Ascending aorta (tissue), 2 donors: ENCODE measurements around the gene CNR2. TPM values are rescaled to one million over a fixed set of nuclear protein-coding genes. Genes with fewer than 3 reads are reported as not detected.
"Not testable (repeated sequence)": the region's sequence is repeated elsewhere in the genome, so short reads cannot be mapped to it uniquely, and the experiment has no call there.

ENCODE experiments used
- DNase-seq, 2 donors: peaks; one replicate each; pipeline ENCODE4 v3.0.0-alpha.2; 2019; ENCODE audit warnings: low spot score in 2 of 2
- H3K27ac ChIP-seq, 2 donors: fragments of 200-600 bp; sonication (generic); one replicate each; pipeline ENCODE4 v1.5.1; 2016 to 2017; ENCODE audit warnings: mild to moderate bottlenecking in 1 of 2
- H3K27me3 ChIP-seq: fragments of 200-600 bp; sonication (generic); one replicate; pipeline ENCODE4 v1.5.1; 2017
- H3K36me3 ChIP-seq, 2 donors: fragments of 200-600 bp; sonication (generic); one replicate each; pipeline ENCODE4 v1.5.1; 2016
- H3K4me1 ChIP-seq, 2 donors: fragments of 200-600 bp; sonication (generic); one replicate each; pipeline ENCODE4 v1.5.1; 2016 to 2017; ENCODE audit warnings: mild to moderate bottlenecking in 1 of 2
- H3K4me3 ChIP-seq, 2 donors: fragments of 200-600 bp; sonication (generic); one replicate each; pipeline ENCODE4 v1.5.1; 2016 to 2017; ENCODE audit warnings: mild to moderate bottlenecking in 1 of 2
- H3K9me3 ChIP-seq, 2 donors: fragments of 200-600 bp; sonication (generic); one replicate each; pipeline ENCODE4 v1.5.1; 2016
- intact Hi-C: fragments of 100-400 bp; cut with DNase I; formaldehyde crosslinking; loops from one replicate; pipeline ENCODE4 v1.15.1; 2023
- total RNA-seq: library from RNA; depleted of rRNA; stranded (reverse); fragments of >200 nt; gene quantifications from one replicate; pipeline ENCODE4 v1.1.0, GENCODE V29; 2016
- TF ChIP-seq, protein P1 (sequence below), 3 experiments: fragments of 200-600 bp in 2 of 3; fragments of 450-650 bp in 1 of 3; sonication (generic) in 2 of 3; IDR thresholded peaks; one replicate each; pipeline ENCODE4 v1.5.1; 2016 to 2019; ENCODE audit warnings: antibody characterized with exemption in 3 of 3, mild to moderate bottlenecking in 1 of 3, moderate library complexity in 1 of 3

CNR2 gene
- total RNA-seq, 1 donor from 2014 or later: not detected

DNA sequence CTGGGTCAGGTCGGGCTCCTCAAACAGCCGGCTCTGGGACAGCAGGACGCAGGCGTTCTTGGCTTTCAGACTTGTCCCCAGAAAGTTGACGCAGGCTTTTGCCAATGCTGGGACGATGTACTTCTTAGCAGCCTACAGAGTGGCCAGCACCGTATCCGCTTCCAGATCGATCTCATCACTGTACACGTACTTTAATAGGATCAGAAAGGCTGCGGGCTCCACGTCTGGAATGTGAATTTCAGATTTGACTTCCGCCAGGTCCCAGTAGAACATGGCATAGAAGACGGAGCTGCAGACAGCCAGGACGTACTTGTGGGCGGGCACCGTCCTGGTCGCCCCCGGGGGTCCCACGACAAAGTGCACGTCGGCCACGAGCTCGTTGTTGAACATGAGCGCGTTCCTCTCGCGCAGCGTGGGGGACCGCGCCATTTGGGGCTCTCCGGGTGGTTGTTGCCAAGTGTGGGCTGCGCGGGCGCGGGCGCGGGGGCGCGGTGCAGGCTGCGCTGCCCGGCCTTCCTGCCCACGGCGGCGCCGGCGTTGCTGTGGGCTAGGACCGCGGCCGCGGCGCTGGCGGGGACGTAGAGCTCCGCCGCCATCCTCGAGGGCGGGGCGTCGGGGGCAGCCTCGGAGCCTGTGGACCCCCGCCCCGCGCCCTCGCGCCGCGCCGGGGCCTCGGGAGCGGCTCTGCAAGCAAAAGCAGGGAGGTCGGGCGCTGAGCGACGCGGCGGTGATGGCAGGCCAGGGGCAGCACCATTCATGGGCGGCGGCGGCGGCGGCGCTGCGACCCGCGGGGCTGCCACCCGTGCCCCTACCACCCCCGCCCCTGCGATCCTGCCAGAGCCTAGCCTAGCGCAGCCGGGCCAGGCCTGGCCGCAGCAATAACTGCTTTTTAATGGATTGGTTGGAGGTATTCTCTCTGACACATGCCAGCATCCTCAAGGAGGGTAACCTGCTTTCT, 10.6 kb downstream of the CNR2 start:
- Histone ChIP-seq H3K9me3 (no peaks in the 10 kb centered on the region), H3K36me3 (no peaks in the 10 kb centered on the region), H3K4me3 (peak overlapping the region; percentile 52 to 81), H3K27ac (no peak overlapping the region), H3K27me3 (no peaks in the 10 kb centered on the region), H3K4me1 (no peaks in the 10 kb centered on the region)
- intact Hi-C loops: no loop called here
- DNase-seq: no peak
- TF ChIP-seq, protein P1, sequence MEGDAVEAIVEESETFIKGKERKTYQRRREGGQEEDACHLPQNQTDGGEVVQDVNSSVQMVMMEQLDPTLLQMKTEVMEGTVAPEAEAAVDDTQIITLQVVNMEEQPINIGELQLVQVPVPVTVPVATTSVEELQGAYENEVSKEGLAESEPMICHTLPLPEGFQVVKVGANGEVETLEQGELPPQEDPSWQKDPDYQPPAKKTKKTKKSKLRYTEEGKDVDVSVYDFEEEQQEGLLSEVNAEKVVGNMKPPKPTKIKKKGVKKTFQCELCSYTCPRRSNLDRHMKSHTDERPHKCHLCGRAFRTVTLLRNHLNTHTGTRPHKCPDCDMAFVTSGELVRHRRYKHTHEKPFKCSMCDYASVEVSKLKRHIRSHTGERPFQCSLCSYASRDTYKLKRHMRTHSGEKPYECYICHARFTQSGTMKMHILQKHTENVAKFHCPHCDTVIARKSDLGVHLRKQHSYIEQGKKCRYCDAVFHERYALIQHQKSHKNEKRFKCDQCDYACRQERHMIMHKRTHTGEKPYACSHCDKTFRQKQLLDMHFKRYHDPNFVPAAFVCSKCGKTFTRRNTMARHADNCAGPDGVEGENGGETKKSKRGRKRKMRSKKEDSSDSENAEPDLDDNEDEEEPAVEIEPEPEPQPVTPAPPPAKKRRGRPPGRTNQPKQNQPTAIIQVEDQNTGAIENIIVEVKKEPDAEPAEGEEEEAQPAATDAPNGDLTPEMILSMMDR (IDR thresholded peaks at IDR 0.05): no peak

DNA sequence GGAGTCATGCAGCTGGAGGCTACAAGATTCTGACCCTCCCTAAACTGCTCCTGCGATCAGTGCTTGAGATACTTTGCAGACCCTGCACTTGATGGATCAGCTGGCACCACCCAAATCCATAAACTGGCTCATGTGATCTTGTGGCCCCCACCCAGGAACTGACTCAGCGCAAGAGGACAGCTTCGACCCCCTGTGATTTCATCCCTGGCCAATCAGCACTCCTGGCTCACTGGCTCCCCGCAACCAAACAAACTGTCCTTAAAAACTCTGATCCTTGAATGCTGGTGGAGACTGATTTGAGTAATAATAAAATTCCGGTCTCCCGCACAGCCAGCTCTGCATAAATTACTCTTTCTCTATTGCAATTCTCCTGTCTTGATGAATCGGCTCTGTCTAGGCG, 13.1 kb downstream of the CNR2 start:
- H3K36me3 ChIP-seq, H3K9me3 ChIP-seq, H3K4me3 ChIP-seq, intact Hi-C loops, DNase-seq, H3K27ac ChIP-seq, H3K4me1 ChIP-seq, H3K27me3 ChIP-seq: not testable (repeated sequence)

DNA sequence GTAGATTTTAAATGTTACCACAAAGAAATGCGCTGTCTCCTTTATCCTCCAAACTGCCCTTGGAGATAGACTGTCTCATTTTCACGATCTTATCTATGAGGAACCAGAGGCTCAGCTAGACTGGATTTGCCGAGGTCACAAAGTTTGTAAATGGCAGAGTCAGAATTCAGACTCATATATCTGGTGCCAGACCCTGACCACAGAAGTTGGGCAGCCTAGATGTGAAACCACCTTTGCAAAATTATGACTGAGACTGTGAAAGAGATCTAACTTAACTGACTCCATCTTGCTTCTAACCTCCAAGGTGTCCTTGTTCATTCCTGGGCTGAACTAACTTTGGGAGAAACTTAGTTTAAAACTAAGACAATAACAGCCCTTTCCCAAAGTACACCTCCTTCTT, 14.1 kb downstream of the CNR2 start:
- TF ChIP-seq, protein P1 (IDR thresholded peaks at IDR 0.05): no peak
- no peaks in the 10 kb centered on the region for H3K36me3 ChIP-seq
- intact Hi-C loops: no loop called here

DNA sequence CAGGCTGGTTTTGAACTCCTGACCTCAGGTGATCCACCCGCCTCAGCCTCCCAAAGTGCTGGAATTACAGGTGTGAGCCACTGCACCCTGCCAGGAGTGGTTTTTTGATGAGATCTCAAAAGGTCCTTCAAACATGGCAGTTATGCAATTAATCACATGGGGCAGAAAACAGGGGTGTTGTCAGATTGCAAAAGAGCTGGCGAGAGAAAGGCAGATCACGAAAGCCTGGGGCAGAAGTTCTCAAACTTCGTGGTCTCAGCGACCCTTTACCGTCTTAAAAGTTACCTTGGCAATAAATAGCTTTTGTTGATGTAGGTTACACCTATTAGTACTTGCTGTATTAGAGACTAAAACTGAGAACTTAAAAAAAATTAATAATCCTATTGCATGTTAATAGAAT, 16.1 kb downstream of the CNR2 start:
- H3K4me1 ChIP-seq: no peaks in the 10 kb centered on the region
- no peaks in the 10 kb centered on the region for H3K36me3 ChIP-seq
- no peak overlapping the region for H3K27ac ChIP-seq
- no peak overlapping the region for H3K4me3 ChIP-seq
- TF ChIP-seq, protein P1 (IDR thresholded peaks at IDR 0.05): no peak
- DNase-seq: no peak
- intact Hi-C loops: no loop called here
- no peaks in the 10 kb centered on the region for H3K9me3 ChIP-seq
- H3K27me3 ChIP-seq: no peaks in the 10 kb centered on the region

More for the DNA sequence above, 14.1 kb downstream of the CNR2 start:
- Histone ChIP-seq H3K27me3 (no peaks in the 10 kb centered on the region), H3K9me3 (no peaks in the 10 kb centered on the region), H3K4me1 (no peaks in the 10 kb centered on the region), H3K27ac (no peak overlapping the region), H3K4me3 (no peak overlapping the region)
- no peak for DNase-seq

DNA sequence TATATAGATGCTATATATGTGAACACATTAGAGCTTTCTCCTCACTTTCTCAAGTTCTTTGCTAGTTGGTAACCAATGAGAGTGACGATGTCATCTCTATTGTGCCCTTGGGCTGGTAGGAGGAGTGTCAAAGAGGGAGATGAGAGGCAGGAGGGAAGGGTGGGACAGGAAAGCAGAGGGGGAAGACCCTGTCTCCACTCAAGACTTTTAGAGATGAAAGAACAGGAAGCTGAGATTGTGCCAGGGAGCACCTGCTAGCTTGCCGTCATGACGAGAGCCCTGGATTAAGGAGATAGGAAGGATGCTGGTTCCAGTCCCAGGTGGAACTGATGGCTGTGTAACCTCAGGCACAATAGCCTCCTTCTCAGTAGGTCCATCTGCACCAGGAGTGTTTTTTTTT, 16.7 kb downstream of the CNR2 start:
- TF ChIP-seq, protein P1 (IDR thresholded peaks at IDR 0.05): no peak
- Histone ChIP-seq H3K9me3 (no peaks in the 10 kb centered on the region), H3K4me1 (no peaks in the 10 kb centered on the region), H3K27ac (no peak overlapping the region), H3K36me3 (no peaks in the 10 kb centered on the region), H3K4me3 (no peak overlapping the region), H3K27me3 (no peaks in the 10 kb centered on the region)
- intact Hi-C loops: no loop called here
- no peak for DNase-seq

DNA sequence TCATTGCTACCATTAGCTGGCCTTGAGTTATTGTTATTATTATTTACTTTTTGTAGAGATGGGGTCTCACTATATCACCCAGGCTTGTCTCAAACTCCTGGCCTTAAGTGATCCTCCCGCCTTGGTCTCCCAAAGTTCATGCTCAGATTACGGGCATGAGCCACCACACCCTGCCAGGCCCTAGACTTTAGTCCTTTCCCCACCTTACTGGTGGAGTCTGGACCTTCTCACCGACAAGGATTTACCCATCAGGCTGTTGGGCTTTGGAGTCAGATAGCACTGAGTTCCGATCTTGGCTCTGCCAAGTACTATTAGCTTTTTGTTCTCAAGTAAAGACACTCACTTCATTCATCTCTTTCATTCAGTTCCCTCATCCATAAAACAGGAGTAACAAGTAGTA, 17.2 kb downstream of the CNR2 start:
- intact Hi-C loops: no loop called here
- Histone ChIP-seq H3K27ac (no peak overlapping the region), H3K27me3 (no peaks in the 10 kb centered on the region), H3K36me3 (no peaks in the 10 kb centered on the region), H3K4me1 (no peaks in the 10 kb centered on the region), H3K9me3 (no peaks in the 10 kb centered on the region), H3K4me3 (no peak overlapping the region)
- TF ChIP-seq, protein P1 (IDR thresholded peaks at IDR 0.05): no peak
- DNase-seq: no peak
